GM23338 (cell line): ENCODE results near the gene CLSTN2. TPM values are rescaled to one million over a fixed set of nuclear protein-coding genes. Genes with fewer than 3 reads are reported as not detected.

Source experiments
- ATAC-seq: fragments of 200-7000 bp; cut with Tn5 transposase; 3 replicates; pipeline ENCODE4 v1.9.1; 2020
- DNase-seq: peaks from one replicate; pipeline ENCODE4 v3.0.0-alpha.2; 2015; ENCODE audit warnings: low spot score
- H2AFZ ChIP-seq: fragments of 200-600 bp; sonication (generic); 2 replicates; pipeline ENCODE4 v1.8.0; 2016; ENCODE audit warnings: antibody characterized with exemption, mild to moderate bottlenecking, moderate library complexity
- H3F3A ChIP-seq: fragments of 200-600 bp; sonication (generic); replicated peaks from 2 replicates; pipeline ENCODE4 v1.8.0; 2017; ENCODE audit warnings: antibody characterized with exemption, mixed run types, low read depth
- H3K27ac ChIP-seq: fragments of 200-600 bp; sonication (generic); 2 replicates; pipeline ENCODE4 v1.6.1; 2016; ENCODE audit warnings: low read depth
- H3K27me3 ChIP-seq: fragments of 200-600 bp; sonication (generic); 2 replicates; pipeline ENCODE4 v1.8.0; 2016; ENCODE audit warnings: mild to moderate bottlenecking, mixed run types, moderate library complexity; ENCODE audit not compliant: insufficient read depth
- H3K36me3 ChIP-seq: fragments of 200-600 bp; sonication (generic); 2 replicates; pipeline ENCODE4 v1.8.0; 2016; ENCODE audit warnings: mild to moderate bottlenecking; ENCODE audit not compliant: insufficient read depth
- H3K4me1 ChIP-seq: fragments of 200-600 bp; sonication (generic); 2 replicates; pipeline ENCODE4 v1.8.0; 2016; ENCODE audit warnings: mild to moderate bottlenecking, moderate library complexity; ENCODE audit not compliant: insufficient read depth
- H3K4me2 ChIP-seq: fragments of 200-600 bp; sonication (generic); 2 replicates; pipeline ENCODE4 v1.7.1; 2017; ENCODE audit warnings: mixed run types
- H3K4me3 ChIP-seq: fragments of 200-600 bp; sonication (generic); 2 replicates; pipeline ENCODE4 v1.6.1; 2016; ENCODE audit warnings: mixed run types
- H3K79me2 ChIP-seq: fragments of 200-600 bp; sonication (generic); replicated peaks from 2 replicates; pipeline ENCODE4 v1.8.0; 2017; ENCODE audit warnings: mild to moderate bottlenecking; ENCODE audit not compliant: insufficient read depth
- H3K9me2 ChIP-seq: fragments of 200-600 bp; sonication (generic); 2 replicates; pipeline ENCODE4 v1.8.0; 2017; ENCODE audit not compliant: insufficient read depth
- H4K20me1 ChIP-seq: fragments of 200-600 bp; sonication (generic); replicated peaks from 2 replicates; pipeline ENCODE4 v1.8.0; 2017; ENCODE audit warnings: mild to moderate bottlenecking; ENCODE audit not compliant: insufficient read depth
- H3K27ac Mint-ChIP-seq: 2 replicates; pipeline ENCODE4 v1.8.0; 2020; ENCODE audit warnings: inconsistent platforms, mild to moderate bottlenecking, moderate library complexity, mixed read lengths
- H3K27me3 Mint-ChIP-seq: 3 replicates; pipeline ENCODE4 v1.8.0; 2022; ENCODE audit warnings: low read depth, mild to moderate bottlenecking, moderate library complexity, mixed read lengths, inconsistent platforms; ENCODE audit not compliant: insufficient read depth, poor library complexity
- H3K36me3 Mint-ChIP-seq: 3 replicates; pipeline ENCODE4 v1.8.0; 2021; ENCODE audit warnings: low read depth, mild to moderate bottlenecking, inconsistent platforms, moderate library complexity, mixed read lengths
- H3K4me1 Mint-ChIP-seq: 3 replicates; pipeline ENCODE4 v1.8.0; 2020; ENCODE audit warnings: mild to moderate bottlenecking, inconsistent platforms, mixed read lengths
- H3K4me3 Mint-ChIP-seq: 3 replicates; pipeline ENCODE4 v1.8.0; 2021; ENCODE audit warnings: moderate library complexity, mild to moderate bottlenecking, inconsistent platforms, mixed read lengths
- H3K9me3 Mint-ChIP-seq: 3 replicates; pipeline ENCODE4 v1.8.0; 2020; ENCODE audit warnings: moderate library complexity, mild to moderate bottlenecking, inconsistent platforms, mixed read lengths
- CREB1 ChIP-seq: fragments of 250-450 bp; sonication (Bioruptor Pico); IDR thresholded peaks from 2 replicates; pipeline ENCODE4 v1.5.0; 2020; ENCODE audit warnings: low read depth, mild to moderate bottlenecking, moderate library complexity
- ETS1 ChIP-seq: IDR thresholded peaks from 2 replicates; pipeline ENCODE4 v1.6.1; 2016; ENCODE audit warnings: antibody characterized with exemption
- EZH2 ChIP-seq: fragments of 200-600 bp; sonication (generic); IDR thresholded peaks from one replicate; pipeline ENCODE4 v1.8.0; 2017; ENCODE audit warnings: antibody characterized with exemption, mild to moderate bottlenecking, low read depth; ENCODE audit not compliant: unreplicated experiment
- EZH2phosphoT487 ChIP-seq: fragments of 200-600 bp; sonication (generic); IDR thresholded peaks from one replicate; pipeline ENCODE4 v1.8.1; 2018; ENCODE audit warnings: antibody characterized with exemption; ENCODE audit not compliant: unreplicated experiment
- JUNB ChIP-seq: IDR thresholded peaks from one replicate; pipeline ENCODE4 v1.6.1; 2016; ENCODE audit warnings: antibody characterized with exemption; ENCODE audit not compliant: unreplicated experiment
- POLR2AphosphoS5 ChIP-seq: IDR thresholded peaks from 2 replicates; pipeline ENCODE4 v1.6.1; 2016; ENCODE audit warnings: antibody characterized with exemption, low read depth
- REST ChIP-seq: IDR thresholded peaks from one replicate; pipeline ENCODE4 v1.6.1; 2018; ENCODE audit warnings: antibody characterized with exemption; ENCODE audit not compliant: unreplicated experiment
- ZNF114 ChIP-seq: fragments of 250-450 bp; sonication (Bioruptor Pico); IDR thresholded peaks from 2 replicates; pipeline ENCODE4 v1.5.0; 2020; ENCODE audit warnings: mild to moderate bottlenecking, moderate library complexity
- ZNF462 ChIP-seq: fragments of 250-450 bp; sonication (Bioruptor Pico); IDR thresholded peaks from 2 replicates; pipeline ENCODE4 v1.5.0; 2020; ENCODE audit warnings: mild to moderate bottlenecking, moderate library complexity
- polyA plus RNA-seq: library from polyadenylated mRNA; unstranded; fragments of >200 nt; fragmentation: Nextera tagmentation; extraction: Ambion mirVana; gene quantifications from 2 replicates; pipeline ENCODE4 v1.2.1, GENCODE V29; 2016
- total RNA-seq: library from RNA; depleted of rRNA; stranded (reverse); fragments of >200 nt; shearing (Covaris generic); gene quantifications from 2 replicates; pipeline ENCODE4 v1.2.3, GENCODE V29; 2014

The CLSTN2 gene
- total and polyA plus RNA-seq, 2 experiments from 2014 or later = 0.11 to 0.83 TPM

GRCh38 chr3:140487566-140487965, 552.6 kb downstream of the CLSTN2 start:
- ATAC-seq (no peak), DNase-seq (no peak)
- no peak for TF ChIP-seq CREB1 (CRISPR knock-in tag)
- no peak for TF ChIP-seq ZNF462 (CRISPR knock-in tag)
- TF ChIP-seq EZH2 = no peak
- no peak for TF ChIP-seq JUNB
- no peak for TF ChIP-seq ZNF114 (CRISPR knock-in tag)
- TF ChIP-seq REST = no peak
- TF ChIP-seq POLR2AphosphoS5 = no peak
- no peak for TF ChIP-seq EZH2phosphoT487
- no peak for TF ChIP-seq ETS1
- Histone ChIP-seq H4K20me1 (no peaks in the 10 kb centered on the region), H3F3A (no peaks in the 10 kb centered on the region), H3K4me1 (no peaks in the 10 kb centered on the region), H3K27ac (no peak overlapping the region), H3K79me2 (no peaks in the 10 kb centered on the region), H3K4me2 (no peak overlapping the region), H3K4me3 (no peak overlapping the region), H3K9me2 (no peaks in the 10 kb centered on the region; the same call in 1 of the 2 replicates), H2AFZ (no peak overlapping the region), H3K36me3 (no peaks in the 10 kb centered on the region; the same call in 1 of the 2 replicates), H3K27me3 (no peaks in the 10 kb centered on the region)
- H3K27me3 Mint-ChIP-seq = peaks cover 4% of the 10 kb centered on the region
- peaks cover 36% of the 10 kb centered on the region for H3K9me3 Mint-ChIP-seq
- H3K4me1 Mint-ChIP-seq = no peaks in the 10 kb centered on the region
- peaks cover 22% of the 10 kb centered on the region for H3K36me3 Mint-ChIP-seq
- H3K4me3 Mint-ChIP-seq = no peak overlapping the region
- no peak overlapping the region for H3K27ac Mint-ChIP-seq
